GM21528 (cell line): ENCODE data around the gene SFMBT1.

Source experiments
- ATAC-seq: cut with Tn5 transposase; IDR thresholded peaks from one replicate; pipeline ENCODE4 v1.9.1; 2021; ENCODE audit warnings: mild to moderate bottlenecking, moderate library complexity; ENCODE audit not compliant: unreplicated experiment, low FRiP score

The SFMBT1 gene

GRCh38 chr3:52859686-52860423 is 186.0 kb downstream of the SFMBT1 start:
- no peak for ATAC-seq

- no peak for ATAC-seq
Observed at GRCh38 chr3:52857864-52858263, 188.0 kb downstream of the SFMBT1 start.

- ATAC-seq = no peak
Observed at GRCh38 chr3:52857133-52857532, 188.7 kb downstream of the SFMBT1 start.

- no peak for ATAC-seq
Observed at GRCh38 chr3:52856666-52857065, 189.2 kb downstream of the SFMBT1 start.

- ATAC-seq = no peak
Observed at GRCh38 chr3:52854013-52854412, 191.9 kb downstream of the SFMBT1 start.
